ENCODE results near the gene UBE2E3. TPM values are rescaled to one million over a fixed set of nuclear protein-coding genes. Genes with fewer than 3 reads are reported as not detected.

Gene UBE2E3
- total RNA-seq: 62.7 and 64.2 TPM in 2 replicates

GRCh38 chr2:180980106-180980942, at the start of gene UBE2E3:
Gene UBE2E3, plus strand, starts transcription at chr2:180980605. Its CDS starts 1,438 bp downstream, at chr2:180982043.

